HepG2 (cell line): Measurements from ENCODE around the gene POLA1. TPM values are rescaled to one million over a fixed set of nuclear protein-coding genes. Genes with fewer than 3 reads are reported as not detected.

Experiments used
- ATAC-seq: fragments of 200-7000 bp; cut with Tn5 transposase; 3 replicates; pipeline ENCODE4 v1.9.1; 2020; ENCODE audit warnings: mild to moderate bottlenecking, moderate library complexity
- BruUV-seq: library from RNA; stranded (reverse); fragments of 400-500 nt; replicated peaks from 2 replicates; lab custom pipeline; 2021; lab: Mats Ljungman, UMichigan
- CTCF ChIA-PET: fragments of 300-600 bp; formaldehyde crosslinking; extraction: SDS; loops from one replicate; lab custom pipeline; 2021; ENCODE audit warnings: low total read pairs, inconsistent platforms, low intra/inter-chr PET ratio; lab: Yijun Ruan, JAX
- POLR2A ChIA-PET: fragments of 350-600 bp; sonication (Branson Sonifier 250); formaldehyde crosslinking; loops from one replicate; lab custom pipeline; 2020; ENCODE audit warnings: antibody characterized with exemption, inconsistent platforms; lab: Yijun Ruan, JAX
- DNase-seq: peaks from one replicate; pipeline ENCODE4 v3.0.0-alpha.2; 2015; ENCODE audit warnings: low spot score
- FAIRE-seq: peaks from 3 replicates; lab custom pipeline; 2011; peaks lifted over from hg19 to GRCh38; lab: Jason Lieb, UNC
- H2AFZ ChIP-seq: one replicate; pipeline ENCODE4 v1.6.1; 2011; ENCODE audit warnings: low read length, inconsistent platforms
- H3K27ac ChIP-seq: fragments of 300-600 bp; 3 replicates; pipeline ENCODE4 v1.8.0; 2011; ENCODE audit warnings: mixed run types, mild to moderate bottlenecking, mixed read lengths, low read length, inconsistent platforms; ENCODE audit not compliant: insufficient read depth; ENCODE audit errors: extremely low read length
- H3K27me3 ChIP-seq, 2 experiments: fragments of 200-600 bp in 1 of 2; 2 replicates in 1 of 2; 3 replicates in 1 of 2; pipeline versions ENCODE4 v1.6.0 to v1.8.0; 2011; ENCODE audit warnings: low read length in 2 of 2, mild to moderate bottlenecking in 2 of 2, moderate library complexity in 2 of 2, inconsistent platforms in 1 of 2; ENCODE audit not compliant: insufficient read depth in 2 of 2, control insufficient read depth in 1 of 2
- H3K36me3 ChIP-seq, 2 experiments: fragments of 200-600 bp in 1 of 2; replicated peaks in 1 of 2; 2 replicates in 1 of 2; 3 replicates in 1 of 2; pipeline versions ENCODE4 v1.5.1 to v1.8.0; 2011; ENCODE audit warnings: low read length in 2 of 2, inconsistent platforms in 1 of 2; ENCODE audit not compliant: insufficient read depth in 2 of 2, control insufficient read depth in 1 of 2
- H3K4me1 ChIP-seq: 2 replicates; pipeline ENCODE4 v1.5.1; 2012; ENCODE audit warnings: low read length, inconsistent platforms; ENCODE audit not compliant: insufficient read depth
- H3K4me2 ChIP-seq: 2 replicates; pipeline ENCODE4 v1.6.0; 2011; ENCODE audit warnings: low read depth, low read length, inconsistent platforms
- H3K4me3 ChIP-seq, 3 experiments: fragments of 200-600 bp in 1 of 3; sonication (generic), shearing (Covaris generic) in 1 of 3; replicated peaks in 1 of 3; 2 replicates each; pipeline ENCODE4 v1.5.1; 2011 to 2016; ENCODE audit warnings: low read length in 3 of 3, inconsistent platforms in 2 of 3, low read depth in 2 of 3, mild to moderate bottlenecking in 2 of 3, control low read depth in 1 of 3, mixed read lengths in 1 of 3; ENCODE audit not compliant: insufficient read depth in 1 of 3
- H3K79me2 ChIP-seq: one replicate; pipeline ENCODE4 v1.6.1; 2011; ENCODE audit warnings: low read length, inconsistent platforms; ENCODE audit not compliant: insufficient read depth
- H3K9ac ChIP-seq: 2 replicates; pipeline ENCODE4 v1.6.0; 2011; ENCODE audit warnings: mild to moderate bottlenecking, low read depth, low read length, inconsistent platforms; ENCODE audit not compliant: insufficient read depth
- H3K9me3 ChIP-seq: 2 replicates; pipeline ENCODE4 v1.5.1; 2012; ENCODE audit warnings: mild to moderate bottlenecking, low read length
- H4K20me1 ChIP-seq: 2 replicates; pipeline ENCODE4 v1.6.0; 2011; ENCODE audit warnings: inconsistent platforms, mild to moderate bottlenecking, low read length, moderate library complexity; ENCODE audit not compliant: insufficient read depth
- KDM6A ChIP-seq: IDR thresholded peaks from 2 replicates; pipeline ENCODE4 v1.6.1; 2016; ENCODE audit warnings: low read depth
- RFX1 ChIP-seq: fragments of 450-650 bp; IDR thresholded peaks from 2 replicates; pipeline ENCODE4 v1.6.1; 2017
- STAG1 ChIP-seq: sonication (generic); formaldehyde crosslinking; IDR thresholded peaks from 2 replicates; pipeline ENCODE4 v1.4.0; 2020; ENCODE audit warnings: missing genetic modification reagents
- ZFP62 ChIP-seq: sonication (generic); formaldehyde crosslinking; IDR thresholded peaks from 2 replicates; pipeline ENCODE4 v1.4.0; 2020; ENCODE audit warnings: missing genetic modification reagents
- ZNF230 ChIP-seq: sonication (generic); formaldehyde crosslinking; IDR thresholded peaks from 2 replicates; pipeline ENCODE4 v1.4.0; 2020; ENCODE audit warnings: mild to moderate bottlenecking, missing genetic modification reagents
- WGBS: methylation state at CpG from one replicate; pipeline ENCODE4 v1.1.6; 2017; ENCODE audit warnings: low lambda C conversion rate; 5-methylcytosine and 5-hydroxymethylcytosine counted together
- in situ Hi-C: cut with HindIII; loops from 2 replicates; pipeline ENCODE4 v1.10.0; 2017; ENCODE audit warnings: low pct_unique_long_range_greater_than_20kb; ENCODE audit not compliant: extremely low pct_ligation_motif_present
- intact Hi-C: fragments of 100-400 bp; cut with micrococcal nuclease; formaldehyde crosslinking; loops from one replicate; pipeline ENCODE4 v1.10.0; 2022; ENCODE audit not compliant: unreplicated experiment
- polyA plus RNA-seq, 8 experiments: library from polyadenylated mRNA; depleted of rRNA in 3 of 8; stranded (reverse) in 7 of 8; unstranded in 1 of 8; fragments of >200 nt; fragmentation: Illumina TruSeq in 4 of 8; extraction: Trizol in 4 of 8; gene quantifications; 2 replicates each; pipeline versions ENCODE4 v1.2.1 to v1.2.3, GENCODE V29; 2011 to 2016; ENCODE audit warnings: low read depth in 4 of 8, missing spikeins in 1 of 8, mixed read lengths in 1 of 8; ENCODE audit not compliant: insufficient read depth in 1 of 8
- total RNA-seq, 5 experiments: library from RNA; depleted of rRNA; stranded (reverse); fragments of >200 nt; fragmentation: Illumina TruSeq; extraction: Trizol; gene quantifications; 2 replicates each; pipeline ENCODE4 v1.2.3, GENCODE V29; 2016; ENCODE audit warnings: low read depth in 1 of 5
- TF ChIP-seq, protein P1 (sequence below): sonication (generic); formaldehyde crosslinking; IDR thresholded peaks from 2 replicates; pipeline ENCODE4 v1.5.0; 2020; ENCODE audit warnings: mild to moderate bottlenecking, missing genetic modification reagents, moderate library complexity
- TF ChIP-seq, protein P2 (sequence below): sonication (generic); formaldehyde crosslinking; IDR thresholded peaks from 2 replicates; pipeline ENCODE4 v1.5.0; 2020; ENCODE audit warnings: missing genetic modification reagents
- TF ChIP-seq, protein P3 (sequence below): sonication (generic); formaldehyde crosslinking; IDR thresholded peaks from 2 replicates; pipeline ENCODE4 v1.8.0; 2022; ENCODE audit warnings: mild to moderate bottlenecking, missing genetic modification reagents, moderate library complexity
- TF ChIP-seq, protein P4 (sequence below): sonication (generic); formaldehyde crosslinking; IDR thresholded peaks from 2 replicates; pipeline ENCODE4 v1.8.0; 2022; ENCODE audit warnings: mild to moderate bottlenecking, missing genetic modification reagents
- TF ChIP-seq, protein P5 (sequence below): sonication (generic); formaldehyde crosslinking; IDR thresholded peaks from 2 replicates; pipeline ENCODE4 v1.5.0; 2020; ENCODE audit warnings: mild to moderate bottlenecking, missing genetic modification reagents
- TF ChIP-seq, protein P6 (sequence below): sonication (generic); formaldehyde crosslinking; IDR thresholded peaks from 2 replicates; pipeline ENCODE4 v1.4.0; 2020; ENCODE audit warnings: missing genetic modification reagents
- TF ChIP-seq, protein P7 (sequence below): IDR thresholded peaks from 2 replicates; pipeline ENCODE4 v1.6.1; 2016; ENCODE audit warnings: missing genetic modification reagents, missing compliant biosample characterization

POLA1 gene
- total and polyA plus RNA-seq, 2 of the 13 experiments (the other 11 are each of a cell fraction or from before 2014, with no cell fraction given) = 3.3 to 26.5 TPM

DNA sequence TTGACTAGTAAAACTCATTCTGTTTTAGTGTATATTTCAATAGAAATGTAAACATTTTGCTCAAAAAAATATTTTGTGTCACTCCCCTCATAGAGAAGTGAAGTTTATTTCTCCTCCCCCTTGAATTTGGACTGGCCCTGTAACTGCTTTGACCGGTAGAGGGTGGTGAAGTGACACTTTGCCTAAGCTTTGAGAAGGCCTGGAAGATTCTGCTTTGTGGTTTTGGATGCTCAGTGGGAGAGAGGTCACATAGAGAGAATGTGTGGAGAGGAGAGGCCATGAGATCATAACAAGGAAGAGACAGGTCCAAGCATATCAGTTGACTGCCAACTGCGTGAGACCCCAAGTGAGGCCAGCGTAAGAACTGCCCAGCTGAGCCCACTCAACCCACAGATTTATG is 341.2 kb downstream of the POLA1 start:
- Histone ChIP-seq H3K4me1 (no peaks in the 10 kb centered on the region), H2AFZ (no peak overlapping the region), H3K27me3 (no peaks in the 10 kb centered on the region), H3K27ac (no peak overlapping the region), H3K9ac (no peak overlapping the region), H4K20me1 (no peaks in the 10 kb centered on the region), H3K9me3 (no peaks in the 10 kb centered on the region), H3K79me2 (no peaks in the 10 kb centered on the region), H3K36me3 (no peaks in the 10 kb centered on the region), H3K4me3 (no peak overlapping the region), H3K4me2 (no peak overlapping the region)
- in situ Hi-C loops = loop anchor here (10.0 kb wide), 1 partner anchor 110 kb away; no protein-coding TSS in a partner anchor
- DNase-seq (peak; percentile 4), FAIRE-seq (no peak), ATAC-seq (peak; percentile 41; the same call in 2 of the 3 replicates)
- POLR2A ChIA-PET = no interaction called here
- WGBS = 8% methylated on average over 3 of the region's 3 CpGs
- no TSS peak for BruUV-seq
- CTCF ChIA-PET = interaction anchor here (0.8 kb wide), 1 partner anchor 110 kb away, joined by 3 read pairs; no protein-coding TSS in a partner anchor
- intact Hi-C loops = no loop called here
- TF ChIP-seq, protein P1, sequence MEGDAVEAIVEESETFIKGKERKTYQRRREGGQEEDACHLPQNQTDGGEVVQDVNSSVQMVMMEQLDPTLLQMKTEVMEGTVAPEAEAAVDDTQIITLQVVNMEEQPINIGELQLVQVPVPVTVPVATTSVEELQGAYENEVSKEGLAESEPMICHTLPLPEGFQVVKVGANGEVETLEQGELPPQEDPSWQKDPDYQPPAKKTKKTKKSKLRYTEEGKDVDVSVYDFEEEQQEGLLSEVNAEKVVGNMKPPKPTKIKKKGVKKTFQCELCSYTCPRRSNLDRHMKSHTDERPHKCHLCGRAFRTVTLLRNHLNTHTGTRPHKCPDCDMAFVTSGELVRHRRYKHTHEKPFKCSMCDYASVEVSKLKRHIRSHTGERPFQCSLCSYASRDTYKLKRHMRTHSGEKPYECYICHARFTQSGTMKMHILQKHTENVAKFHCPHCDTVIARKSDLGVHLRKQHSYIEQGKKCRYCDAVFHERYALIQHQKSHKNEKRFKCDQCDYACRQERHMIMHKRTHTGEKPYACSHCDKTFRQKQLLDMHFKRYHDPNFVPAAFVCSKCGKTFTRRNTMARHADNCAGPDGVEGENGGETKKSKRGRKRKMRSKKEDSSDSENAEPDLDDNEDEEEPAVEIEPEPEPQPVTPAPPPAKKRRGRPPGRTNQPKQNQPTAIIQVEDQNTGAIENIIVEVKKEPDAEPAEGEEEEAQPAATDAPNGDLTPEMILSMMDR (CRISPR knock-in tag) = peak; percentile 38
- TF ChIP-seq RFX1 (no peak), KDM6A (CRISPR knock-in tag) (no peak), ZFP62 (CRISPR knock-in tag) (no peak), STAG1 (peak; percentile 46), ZNF230 (no peak)
- TF ChIP-seq, protein P2, sequence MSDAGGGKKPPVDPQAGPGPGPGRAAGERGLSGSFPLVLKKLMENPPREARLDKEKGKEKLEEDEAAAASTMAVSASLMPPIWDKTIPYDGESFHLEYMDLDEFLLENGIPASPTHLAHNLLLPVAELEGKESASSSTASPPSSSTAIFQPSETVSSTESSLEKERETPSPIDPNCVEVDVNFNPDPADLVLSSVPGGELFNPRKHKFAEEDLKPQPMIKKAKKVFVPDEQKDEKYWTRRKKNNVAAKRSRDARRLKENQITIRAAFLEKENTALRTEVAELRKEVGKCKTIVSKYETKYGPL (CRISPR knock-in tag) = no peak
- TF ChIP-seq, protein P3, sequence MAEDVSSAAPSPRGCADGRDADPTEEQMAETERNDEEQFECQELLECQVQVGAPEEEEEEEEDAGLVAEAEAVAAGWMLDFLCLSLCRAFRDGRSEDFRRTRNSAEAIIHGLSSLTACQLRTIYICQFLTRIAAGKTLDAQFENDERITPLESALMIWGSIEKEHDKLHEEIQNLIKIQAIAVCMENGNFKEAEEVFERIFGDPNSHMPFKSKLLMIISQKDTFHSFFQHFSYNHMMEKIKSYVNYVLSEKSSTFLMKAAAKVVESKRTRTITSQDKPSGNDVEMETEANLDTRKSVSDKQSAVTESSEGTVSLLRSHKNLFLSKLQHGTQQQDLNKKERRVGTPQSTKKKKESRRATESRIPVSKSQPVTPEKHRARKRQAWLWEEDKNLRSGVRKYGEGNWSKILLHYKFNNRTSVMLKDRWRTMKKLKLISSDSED = no peak
- TF ChIP-seq, protein P4, sequence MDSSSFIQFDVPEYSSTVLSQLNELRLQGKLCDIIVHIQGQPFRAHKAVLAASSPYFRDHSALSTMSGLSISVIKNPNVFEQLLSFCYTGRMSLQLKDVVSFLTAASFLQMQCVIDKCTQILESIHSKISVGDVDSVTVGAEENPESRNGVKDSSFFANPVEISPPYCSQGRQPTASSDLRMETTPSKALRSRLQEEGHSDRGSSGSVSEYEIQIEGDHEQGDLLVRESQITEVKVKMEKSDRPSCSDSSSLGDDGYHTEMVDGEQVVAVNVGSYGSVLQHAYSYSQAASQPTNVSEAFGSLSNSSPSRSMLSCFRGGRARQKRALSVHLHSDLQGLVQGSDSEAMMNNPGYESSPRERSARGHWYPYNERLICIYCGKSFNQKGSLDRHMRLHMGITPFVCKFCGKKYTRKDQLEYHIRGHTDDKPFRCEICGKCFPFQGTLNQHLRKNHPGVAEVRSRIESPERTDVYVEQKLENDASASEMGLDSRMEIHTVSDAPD (CRISPR knock-in tag) = no peak
- TF ChIP-seq, protein P5, sequence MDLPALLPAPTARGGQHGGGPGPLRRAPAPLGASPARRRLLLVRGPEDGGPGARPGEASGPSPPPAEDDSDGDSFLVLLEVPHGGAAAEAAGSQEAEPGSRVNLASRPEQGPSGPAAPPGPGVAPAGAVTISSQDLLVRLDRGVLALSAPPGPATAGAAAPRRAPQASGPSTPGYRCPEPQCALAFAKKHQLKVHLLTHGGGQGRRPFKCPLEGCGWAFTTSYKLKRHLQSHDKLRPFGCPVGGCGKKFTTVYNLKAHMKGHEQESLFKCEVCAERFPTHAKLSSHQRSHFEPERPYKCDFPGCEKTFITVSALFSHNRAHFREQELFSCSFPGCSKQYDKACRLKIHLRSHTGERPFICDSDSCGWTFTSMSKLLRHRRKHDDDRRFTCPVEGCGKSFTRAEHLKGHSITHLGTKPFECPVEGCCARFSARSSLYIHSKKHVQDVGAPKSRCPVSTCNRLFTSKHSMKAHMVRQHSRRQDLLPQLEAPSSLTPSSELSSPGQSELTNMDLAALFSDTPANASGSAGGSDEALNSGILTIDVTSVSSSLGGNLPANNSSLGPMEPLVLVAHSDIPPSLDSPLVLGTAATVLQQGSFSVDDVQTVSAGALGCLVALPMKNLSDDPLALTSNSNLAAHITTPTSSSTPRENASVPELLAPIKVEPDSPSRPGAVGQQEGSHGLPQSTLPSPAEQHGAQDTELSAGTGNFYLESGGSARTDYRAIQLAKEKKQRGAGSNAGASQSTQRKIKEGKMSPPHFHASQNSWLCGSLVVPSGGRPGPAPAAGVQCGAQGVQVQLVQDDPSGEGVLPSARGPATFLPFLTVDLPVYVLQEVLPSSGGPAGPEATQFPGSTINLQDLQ = no peak
- TF ChIP-seq, protein P6, sequence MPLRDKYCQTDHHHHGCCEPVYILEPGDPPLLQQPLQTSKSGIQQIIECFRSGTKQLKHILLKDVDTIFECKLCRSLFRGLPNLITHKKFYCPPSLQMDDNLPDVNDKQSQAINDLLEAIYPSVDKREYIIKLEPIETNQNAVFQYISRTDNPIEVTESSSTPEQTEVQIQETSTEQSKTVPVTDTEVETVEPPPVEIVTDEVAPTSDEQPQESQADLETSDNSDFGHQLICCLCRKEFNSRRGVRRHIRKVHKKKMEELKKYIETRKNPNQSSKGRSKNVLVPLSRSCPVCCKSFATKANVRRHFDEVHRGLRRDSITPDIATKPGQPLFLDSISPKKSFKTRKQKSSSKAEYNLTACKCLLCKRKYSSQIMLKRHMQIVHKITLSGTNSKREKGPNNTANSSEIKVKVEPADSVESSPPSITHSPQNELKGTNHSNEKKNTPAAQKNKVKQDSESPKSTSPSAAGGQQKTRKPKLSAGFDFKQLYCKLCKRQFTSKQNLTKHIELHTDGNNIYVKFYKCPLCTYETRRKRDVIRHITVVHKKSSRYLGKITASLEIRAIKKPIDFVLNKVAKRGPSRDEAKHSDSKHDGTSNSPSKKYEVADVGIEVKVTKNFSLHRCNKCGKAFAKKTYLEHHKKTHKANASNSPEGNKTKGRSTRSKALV (CRISPR knock-in tag) = no peak
- TF ChIP-seq, protein P7, sequence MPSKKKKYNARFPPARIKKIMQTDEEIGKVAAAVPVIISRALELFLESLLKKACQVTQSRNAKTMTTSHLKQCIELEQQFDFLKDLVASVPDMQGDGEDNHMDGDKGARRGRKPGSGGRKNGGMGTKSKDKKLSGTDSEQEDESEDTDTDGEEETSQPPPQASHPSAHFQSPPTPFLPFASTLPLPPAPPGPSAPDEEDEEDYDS (CRISPR knock-in tag) = no peak
